Lung (tissue), 12 donors: ENCODE measurements around the gene GTF2E1. TPM values are rescaled to one million over a fixed set of nuclear protein-coding genes. Genes with fewer than 3 reads are reported as not detected.

ENCODE experiments used
- ATAC-seq: fragments of 200-7000 bp; cut with Tn5 transposase; one replicate; pipeline ENCODE4 v1.9.1; 2020; ENCODE audit warnings: moderate number of reproducible peaks; ENCODE audit not compliant: insufficient read depth, low FRiP score
- DNase-seq, 3 donors: peaks; one replicate each; pipeline ENCODE4 v3.0.0-alpha.2; 2013 to 2017
- H3K27ac ChIP-seq, 2 donors: one replicate each; pipeline ENCODE4 v1.5.1; 2013; ENCODE audit warnings: mild to moderate bottlenecking in 2 of 2, moderate library complexity in 2 of 2, control low read depth in 1 of 2, inconsistent platforms in 1 of 2, low read depth in 1 of 2, low read length in 1 of 2
- H3K27me3 ChIP-seq, 3 donors: one replicate each; pipeline ENCODE4 v1.5.1; 2013; ENCODE audit warnings: low read length in 2 of 3; ENCODE audit not compliant: control insufficient read depth in 3 of 3, insufficient read depth in 3 of 3
- H3K36me3 ChIP-seq, 4 donors: one replicate each; pipeline ENCODE4 v1.5.1; 2013; ENCODE audit warnings: low read length in 4 of 4, mild to moderate bottlenecking in 1 of 4, moderate library complexity in 1 of 4; ENCODE audit not compliant: control insufficient read depth in 4 of 4, insufficient read depth in 4 of 4
- H3K4me1 ChIP-seq, 5 donors: one replicate each; pipeline ENCODE4 v1.5.1; 2013; ENCODE audit warnings: low read length in 5 of 5, mild to moderate bottlenecking in 2 of 5, moderate library complexity in 1 of 5; ENCODE audit not compliant: control insufficient read depth in 5 of 5, insufficient read depth in 5 of 5
- H3K4me3 ChIP-seq: one replicate; pipeline ENCODE4 v1.5.1; 2013; ENCODE audit warnings: mild to moderate bottlenecking, control low read depth, moderate library complexity
- H3K9ac ChIP-seq, 2 donors: one replicate each; pipeline ENCODE4 v1.5.1; 2013; ENCODE audit warnings: low read length in 2 of 2, control low read depth in 1 of 2; ENCODE audit not compliant: insufficient read depth in 1 of 2
- H3K9me3 ChIP-seq, 4 donors: one replicate each; pipeline ENCODE4 v1.5.1; 2013; ENCODE audit warnings: low read length in 3 of 4, mild to moderate bottlenecking in 1 of 4, moderate library complexity in 1 of 4; ENCODE audit not compliant: control insufficient read depth in 4 of 4, insufficient read depth in 3 of 4
- CTCF ChIP-seq: IDR thresholded peaks from 2 replicates; pipeline ENCODE4 v1.5.1; 2012; ENCODE audit warnings: mild to moderate bottlenecking; ENCODE audit errors: control extremely low read depth, extremely low read depth
- WGBS, 2 donors: extraction: QIAGEN DNeasy Blood & Tissue Kit; methylation state at CpG; one replicate each; pipeline ENCODE4 v1.1.7; 2013; 5-methylcytosine and 5-hydroxymethylcytosine counted together
- polyA plus RNA-seq, 2 donors: library from polyadenylated mRNA; stranded (reverse); fragments of 200-250 nt; gene quantifications; one replicate each; pipeline ENCODE4 v1.2.1, GENCODE V29; 2013
- total RNA-seq, 2 donors: library from RNA; depleted of rRNA in 1 of 2; stranded (reverse); fragments of >200 nt in 1 of 2; gene quantifications; one replicate each; pipeline ENCODE4 v1.2.1, GENCODE V29; 2014 to 2021
- donor health status: control.
- donor health status: control.
- donor health status: Bipolar disorder and iron deficiency.
- donor health status: healthy.
- donor health status: DM: yes; HTN: yes; CAD: no.

GTF2E1 gene
- total and polyA plus RNA-seq, 4 donors = 4.1 to 14.8 (median 10.1) TPM

- no peaks in the 10 kb centered on the region for H3K9me3 ChIP-seq
- no peaks in the 10 kb centered on the region for H3K27me3 ChIP-seq
- H3K36me3 ChIP-seq = no peaks in the 10 kb centered on the region
- no peaks in the 10 kb centered on the region for H3K4me1 ChIP-seq
- 75 to 84% methylated on average over 1 of the region's 1 CpG for WGBS, 2 donors
- H3K4me3 ChIP-seq = no peak overlapping the region
- H3K9ac ChIP-seq = no peak overlapping the region
- DNase-seq = no peak
- TF ChIP-seq CTCF = no peak
- ATAC-seq = no peak
- H3K27ac ChIP-seq = no peak overlapping the region
Observed at GRCh38 chr3:120791010-120791409, 48.5 kb downstream of the GTF2E1 start.

GRCh38 chr3:120791913-120792312, 49.4 kb downstream of the GTF2E1 start:
- no peak for DNase-seq
- Histone ChIP-seq H3K9ac (no peak overlapping the region), H3K9me3 (no peaks in the 10 kb centered on the region), H3K4me3 (no peak overlapping the region), H3K27me3 (no peaks in the 10 kb centered on the region), H3K27ac (no peak overlapping the region), H3K36me3 (no peaks in the 10 kb centered on the region), H3K4me1 (no peaks in the 10 kb centered on the region)
- no peak for ATAC-seq
- WGBS, 2 donors = 62 to 86% methylated on average over 1 of the region's 1 CpG
- TF ChIP-seq CTCF = no peak

- Histone ChIP-seq H3K4me1 (peaks cover 0 to 5% (median 0%) of the 10 kb centered on the region in 5 donors), H3K27me3 (peaks cover 0 to under 1% (median 0%) of the 10 kb centered on the region in 3 donors), H3K4me3 (no peak overlapping the region), H3K9ac (no peak overlapping the region), H3K27ac (no peak overlapping the region), H3K36me3 (no peaks in the 10 kb centered on the region), H3K9me3 (no peaks in the 10 kb centered on the region)
- WGBS, 2 donors = 81 to 97% methylated on average over 1 of the region's 1 CpG
- TF ChIP-seq CTCF = no peak
- DNase-seq = no peak
- no peak for ATAC-seq
Observed at GRCh38 chr3:120793601-120794000, 51.1 kb downstream of the GTF2E1 start.

GRCh38 chr3:120795017-120795648, 52.6 kb downstream of the GTF2E1 start:
- H3K27me3 ChIP-seq = peaks cover 0 to 4% (median 0%) of the 10 kb centered on the region in 3 donors
- no peak overlapping the region for H3K27ac ChIP-seq
- DNase-seq (peak; percentile 39 to 53 (median 51)), ATAC-seq (peak; percentile 85)
- TF ChIP-seq CTCF = peak; percentile 84
- H3K9ac ChIP-seq = no peak overlapping the region
- H3K9me3 ChIP-seq = no peaks in the 10 kb centered on the region
- peaks cover 0 to 5% (median 0%) of the 10 kb centered on the region in 5 donors for H3K4me1 ChIP-seq
- no peaks in the 10 kb centered on the region for H3K36me3 ChIP-seq
- H3K4me3 ChIP-seq = no peak overlapping the region
- WGBS, 2 donors = 38 to 43% methylated on average over 5 of the region's 5 CpGs
